GM08714 (cell line): ENCODE measurements around the gene RNU4-1.
"Not testable (repeated sequence)": the region's sequence is repeated elsewhere in the genome, so short reads cannot be mapped to it uniquely, and the experiment has no call there.

Experiments used
- H3K4me3 ChIP-seq: fragments of 200-500 bp; sonication (Bioruptor generic); 2 replicates; pipeline ENCODE4 v1.5.1; 2014; ENCODE audit warnings: mild to moderate bottlenecking, low read length, inconsistent platforms
- ZNF274 ChIP-seq: IDR thresholded peaks from 2 replicates; pipeline ENCODE4 v1.6.1; 2012; ENCODE audit warnings: mild to moderate bottlenecking, low read depth, low read length

Gene RNU4-1

GRCh38 chr12:120292661-120293531 lies at the start of gene RNU4-1:
RNU4-1 (minus strand) TSS chr12:120293237.
- TF ChIP-seq ZNF274: no peak
- H3K4me3 ChIP-seq: peak within 1 kb of the TSS; percentile 57

GRCh38 chr12:120342175-120343038 lies 49.4 kb upstream of the RNU4-1 start:
- TF ChIP-seq ZNF274: no peak

GRCh38 chr12:120339256-120339655 lies 46.2 kb upstream of the RNU4-1 start:
- TF ChIP-seq ZNF274: no peak
- H3K4me3 ChIP-seq: no peak overlapping the region

More at GRCh38 chr12:120342175-120343038, 49.4 kb upstream of the RNU4-1 start:
- no peak overlapping the region for H3K4me3 ChIP-seq

- TF ChIP-seq ZNF274: no peak
- H3K4me3 ChIP-seq: no peak overlapping the region
These were observed 44.7 kb upstream of the RNU4-1 start for GRCh38 chr12:120337730-120338129.

GRCh38 chr12:120336392-120336791 lies 43.4 kb upstream of the RNU4-1 start:
- H3K4me3 ChIP-seq: not testable (repeated sequence)

- not testable (repeated sequence) for H3K4me3 ChIP-seq
These were observed 42.4 kb upstream of the RNU4-1 start for GRCh38 chr12:120335447-120335846.

GRCh38 chr12:120332523-120332922 lies 39.5 kb upstream of the RNU4-1 start:
- no peak overlapping the region for H3K4me3 ChIP-seq
- no peak for TF ChIP-seq ZNF274

- H3K4me3 ChIP-seq: no peak overlapping the region
- no peak for TF ChIP-seq ZNF274
These were observed 39.0 kb upstream of the RNU4-1 start for GRCh38 chr12:120332041-120332440.

GRCh38 chr12:120331390-120331789 lies 38.4 kb upstream of the RNU4-1 start:
- no peak overlapping the region for H3K4me3 ChIP-seq
- no peak for TF ChIP-seq ZNF274

GRCh38 chr12:120328228-120328627 lies 35.2 kb upstream of the RNU4-1 start:
- H3K4me3 ChIP-seq: no peak overlapping the region
- TF ChIP-seq ZNF274: no peak

GRCh38 chr12:120327593-120327992 lies 34.6 kb upstream of the RNU4-1 start, which contains the start of gene PLA2G1B:
PLA2G1B (minus strand) TSS chr12:120327779; CDS start chr12:120327753, 26 bp downstream.
- no peak within 1 kb of the TSS for H3K4me3 ChIP-seq
- no peak for TF ChIP-seq ZNF274

- TF ChIP-seq ZNF274: no peak
- H3K4me3 ChIP-seq: no peak overlapping the region
These were observed 31.9 kb upstream of the RNU4-1 start for GRCh38 chr12:120324841-120325417.

- no peak overlapping the region for H3K4me3 ChIP-seq
- TF ChIP-seq ZNF274: no peak
These were observed 30.7 kb upstream of the RNU4-1 start for GRCh38 chr12:120323772-120324171.

GRCh38 chr12:120321382-120322202 lies 28.6 kb upstream of the RNU4-1 start:
- no peak for TF ChIP-seq ZNF274
- no peak overlapping the region for H3K4me3 ChIP-seq
